Nephron progenitor cell (in vitro differentiated cells): ENCODE results near the gene TMEM235.

Experiments used
- DNase-seq: peaks from one replicate; pipeline ENCODE4 v3.0.0; 2021
- H3K27ac Mint-ChIP-seq: 2 replicates; pipeline ENCODE4 v1.8.0; 2021; ENCODE audit warnings: mild to moderate bottlenecking, moderate library complexity, mixed read lengths
- H3K27me3 Mint-ChIP-seq: 2 replicates; pipeline ENCODE4 v1.8.0; 2021; ENCODE audit warnings: mild to moderate bottlenecking, low read depth, mixed read lengths; ENCODE audit not compliant: poor library complexity
- H3K36me3 Mint-ChIP-seq: 2 replicates; pipeline ENCODE4 v1.8.0; 2021; ENCODE audit warnings: low read depth, mixed read lengths
- H3K4me1 Mint-ChIP-seq: 2 replicates; pipeline ENCODE4 v1.8.0; 2021; ENCODE audit warnings: mixed read lengths
- H3K4me3 Mint-ChIP-seq: 2 replicates; pipeline ENCODE4 v1.8.0; 2021; ENCODE audit warnings: mild to moderate bottlenecking, moderate library complexity, mixed read lengths
- H3K9me3 Mint-ChIP-seq: 2 replicates; pipeline ENCODE4 v1.8.0; 2021; ENCODE audit warnings: mild to moderate bottlenecking, moderate library complexity, mixed read lengths
- CTCF ChIP-seq: fragments of 200-600 bp; sonication (generic); IDR thresholded peaks from 2 replicates; pipeline ENCODE4 v1.5.0; 2021; ENCODE audit warnings: antibody characterized with exemption

TMEM235 gene

GRCh38 chr17:78242024-78242742 is 10.8 kb downstream of the TMEM235 start:
- peaks cover 32% of the 10 kb centered on the region for H3K4me1 Mint-ChIP-seq
- peaks cover 15% of the 10 kb centered on the region for H3K9me3 Mint-ChIP-seq
- DNase-seq: no peak
- no peak for TF ChIP-seq CTCF
- peak overlapping the region; percentile 25 for H3K27ac Mint-ChIP-seq
- no peak overlapping the region for H3K4me3 Mint-ChIP-seq
- H3K36me3 Mint-ChIP-seq: peaks cover 8% of the 10 kb centered on the region
- H3K27me3 Mint-ChIP-seq: peaks cover 3% of the 10 kb centered on the region

- Mint-ChIP-seq H3K36me3 (peaks cover 8% of the 10 kb centered on the region), H3K4me1 (peaks cover 48% of the 10 kb centered on the region), H3K27me3 (no peaks in the 10 kb centered on the region), H3K4me3 (no peak overlapping the region), H3K9me3 (peaks cover 18% of the 10 kb centered on the region), H3K27ac (peak overlapping the region; percentile 97)
- TF ChIP-seq CTCF: no peak
- DNase-seq: no peak
Observed at GRCh38 chr17:78247304-78247703, 15.9 kb downstream of the TMEM235 start.

GRCh38 chr17:78248051-78248914 is 16.9 kb downstream of the TMEM235 start:
- no peak for TF ChIP-seq CTCF
- Mint-ChIP-seq H3K4me3 (no peak overlapping the region), H3K27ac (peak overlapping the region; percentile 54), H3K9me3 (peaks cover 18% of the 10 kb centered on the region), H3K36me3 (peaks cover 8% of the 10 kb centered on the region), H3K27me3 (no peaks in the 10 kb centered on the region), H3K4me1 (peaks cover 47% of the 10 kb centered on the region)
- DNase-seq: no peak

- H3K27me3 Mint-ChIP-seq: peaks cover 3% of the 10 kb centered on the region
- H3K4me3 Mint-ChIP-seq: no peak overlapping the region
- peaks cover 48% of the 10 kb centered on the region for H3K4me1 Mint-ChIP-seq
- H3K9me3 Mint-ChIP-seq: peaks cover 18% of the 10 kb centered on the region
- H3K27ac Mint-ChIP-seq: no peak overlapping the region
- no peak for DNase-seq
- peaks cover 8% of the 10 kb centered on the region for H3K36me3 Mint-ChIP-seq
- no peak for TF ChIP-seq CTCF
Observed at GRCh38 chr17:78249074-78249817, 17.8 kb downstream of the TMEM235 start.

- Mint-ChIP-seq H3K4me1 (peaks cover 55% of the 10 kb centered on the region), H3K36me3 (peaks cover 8% of the 10 kb centered on the region), H3K27ac (no peak overlapping the region), H3K4me3 (no peak overlapping the region), H3K9me3 (peaks cover 14% of the 10 kb centered on the region), H3K27me3 (peaks cover 7% of the 10 kb centered on the region)
- TF ChIP-seq CTCF: no peak
- no peak for DNase-seq
Observed at GRCh38 chr17:78249818-78250806, 18.7 kb downstream of the TMEM235 start.
